ENCODE measurements around the gene ZNF883.

ZNF883 gene

DNA sequence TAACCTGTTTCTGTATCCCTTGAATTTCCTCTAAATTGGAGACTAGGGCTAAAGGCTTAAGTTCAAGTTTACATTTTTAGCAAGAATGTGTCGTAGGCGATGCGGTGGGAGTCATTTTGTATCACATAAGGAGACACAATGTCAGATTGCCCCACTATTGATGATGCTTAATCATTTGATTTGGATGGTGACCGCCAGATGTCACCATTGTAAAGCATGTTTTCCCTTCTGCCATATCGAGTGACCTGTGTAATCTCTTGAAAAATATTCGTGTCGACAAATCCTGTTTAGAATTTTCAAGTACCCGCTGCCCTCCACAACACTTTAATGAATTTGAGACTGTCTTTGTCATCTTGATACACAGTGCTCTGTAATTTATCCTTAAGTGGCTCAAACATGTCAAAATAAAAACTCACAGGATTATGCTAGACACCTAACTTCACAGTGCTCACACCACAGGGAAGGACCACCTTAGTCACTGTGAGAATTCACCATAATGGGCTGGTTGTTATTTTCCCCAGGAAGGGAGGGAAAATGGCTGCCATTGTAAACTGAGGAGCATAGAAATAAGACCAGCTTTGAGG is 86.8 kb downstream of the ZNF883 start:
- FAIRE-seq (peak; percentile 44), DNase-seq (ENCODE audit: extremely low spot score, insufficient read length, low read depth) (peak; percentile 15)

DNA sequence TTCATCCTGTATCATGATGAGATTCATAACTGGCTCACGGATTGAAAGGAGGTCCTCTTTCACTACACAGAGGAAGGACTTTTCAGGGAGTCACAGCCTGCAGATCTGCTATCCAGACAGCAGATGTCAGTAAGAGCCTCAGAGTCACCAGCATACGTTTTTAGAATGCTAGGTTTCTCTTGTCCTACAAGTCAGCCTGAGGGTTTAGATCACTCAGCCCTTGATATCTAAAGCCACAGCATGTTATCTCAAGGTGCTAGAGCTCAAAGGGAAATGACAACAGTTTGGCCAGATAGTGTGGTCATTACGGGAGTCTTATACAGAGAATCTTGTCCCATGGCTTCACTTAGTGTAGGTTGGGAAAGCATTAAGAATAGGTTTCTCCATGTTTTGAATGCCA is 90.4 kb downstream of the ZNF883 start:
- DNase-seq (ENCODE audit: extremely low spot score, insufficient read length, low read depth), result no peak
- peak; percentile 63 for FAIRE-seq

DNA sequence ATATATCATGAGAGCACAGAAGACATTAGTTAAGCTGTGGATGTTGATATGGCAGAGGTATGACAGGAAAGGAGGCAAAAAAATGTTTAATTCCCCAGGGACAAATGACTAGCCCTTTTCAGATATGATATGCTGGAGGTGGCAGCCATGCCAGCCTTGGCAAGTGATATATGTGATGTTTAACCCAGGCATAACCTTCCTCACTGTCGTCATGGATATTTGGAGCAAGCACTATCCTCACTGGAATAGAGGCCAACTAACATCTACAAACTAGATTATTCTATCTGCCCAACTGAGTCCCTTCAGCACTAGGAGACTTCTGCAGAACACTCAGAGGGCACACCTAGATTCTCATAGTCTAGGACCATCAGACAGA is 94.0 kb downstream of the ZNF883 start:
- DNase-seq (ENCODE audit: extremely low spot score, insufficient read length, low read depth), result no peak
- FAIRE-seq, result no peak

DNA sequence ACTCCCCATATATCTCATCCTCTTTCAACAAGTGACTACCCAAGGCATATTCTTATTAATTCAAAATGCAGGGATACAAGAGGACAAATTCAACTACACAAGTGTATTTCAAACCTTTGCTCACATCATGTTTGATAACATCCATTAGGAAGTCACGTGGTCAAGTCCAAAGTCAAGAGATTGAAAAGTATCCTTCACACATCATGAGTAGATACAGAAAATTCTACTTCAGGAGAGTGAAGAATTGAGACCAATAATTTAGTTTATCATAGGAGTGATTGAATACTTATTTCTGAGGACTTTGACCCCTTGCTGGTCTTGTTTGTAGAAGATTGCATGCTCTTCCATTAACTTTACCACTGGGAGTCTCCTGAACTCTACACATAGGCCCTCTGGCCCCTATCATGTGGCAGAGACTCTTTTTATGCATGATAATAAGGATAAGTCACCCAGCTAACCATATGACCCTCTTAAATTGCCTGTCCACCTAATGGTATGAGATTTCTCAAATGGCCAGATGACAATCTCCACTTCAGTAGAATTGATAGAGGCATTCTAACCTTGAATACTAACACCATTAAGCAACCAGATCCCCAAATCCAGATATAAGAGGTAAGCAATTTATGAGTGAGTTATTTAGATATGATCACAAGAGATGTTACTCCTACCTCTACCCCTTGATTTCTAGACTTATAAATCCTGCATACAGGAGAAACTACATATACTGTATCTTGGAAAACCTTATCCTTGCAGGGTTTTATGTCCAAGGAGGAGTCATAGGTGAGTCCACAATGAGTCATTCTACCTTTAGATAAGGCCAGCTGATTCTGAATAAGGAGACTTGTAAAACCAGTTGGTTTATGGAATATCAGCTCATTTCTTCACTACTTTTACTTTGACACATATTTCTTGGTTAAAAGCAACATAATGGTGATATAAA is 94.7 kb downstream of the ZNF883 start:
- no peak for DNase-seq (ENCODE audit: extremely low spot score, insufficient read length, low read depth)
- no peak for FAIRE-seq

DNA sequence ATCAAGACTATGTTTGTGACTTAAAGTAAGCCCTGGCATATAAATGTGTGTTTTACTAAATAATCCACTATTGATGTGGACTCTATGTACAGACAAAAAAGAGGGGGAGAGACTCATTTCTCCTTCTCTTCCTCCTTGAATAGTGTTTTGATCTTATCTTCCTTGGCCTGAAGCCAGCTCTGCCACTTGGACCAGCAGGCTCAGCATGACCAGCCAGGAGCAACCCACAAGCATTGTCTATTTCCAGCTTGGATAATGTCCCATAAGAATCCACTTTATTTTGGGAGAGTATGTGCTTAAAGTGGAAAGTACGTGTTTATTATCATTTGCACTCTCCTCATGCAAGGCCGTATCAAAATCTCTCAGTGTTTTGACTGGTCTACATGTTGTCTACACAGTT is 97.5 kb downstream of the ZNF883 start:
- FAIRE-seq, result no peak
- no peak for DNase-seq (ENCODE audit: extremely low spot score, insufficient read length, low read depth)

DNA sequence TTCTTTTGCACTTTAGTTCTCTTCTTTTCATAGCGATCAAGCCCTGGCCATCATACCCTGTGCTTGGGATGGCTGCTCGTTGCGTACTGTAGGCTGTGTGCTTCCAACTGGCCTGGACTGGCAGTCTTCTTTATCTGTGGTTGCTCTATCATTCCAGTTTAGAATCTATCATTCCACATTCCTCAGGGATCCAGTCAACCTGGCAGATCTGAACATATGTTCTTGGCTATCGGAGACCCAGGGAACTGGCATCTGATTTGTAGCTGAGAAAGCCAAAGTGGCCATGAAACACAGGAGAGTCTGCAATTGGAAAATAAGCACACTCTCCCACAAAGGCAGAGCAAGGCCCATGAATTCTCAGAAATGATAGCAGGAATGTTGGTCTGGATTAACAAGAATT is 98.7 kb downstream of the ZNF883 start:
- no peak for DNase-seq (ENCODE audit: extremely low spot score, insufficient read length, low read depth)
- FAIRE-seq, result no peak

DNA sequence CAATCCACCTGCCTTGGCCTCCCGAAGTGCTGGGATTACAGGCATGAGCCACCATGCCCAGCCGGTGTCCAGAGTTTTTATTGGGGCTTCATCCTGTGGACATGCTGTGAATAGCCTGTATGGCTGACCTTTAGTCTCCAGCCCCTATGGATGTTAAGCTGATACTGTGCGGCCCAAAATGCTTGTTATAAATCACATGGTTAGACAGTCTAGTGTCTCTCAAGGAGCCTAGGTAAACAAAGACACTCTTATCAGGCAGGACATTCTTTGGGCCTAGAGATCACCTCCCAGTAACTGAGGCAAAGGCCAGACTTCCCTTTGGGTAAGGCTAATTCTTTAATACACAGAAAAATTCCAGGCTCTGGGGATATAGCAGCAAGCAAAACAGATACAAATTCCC is 99.4 kb downstream of the ZNF883 start:
- FAIRE-seq, result no peak
- DNase-seq (ENCODE audit: extremely low spot score, insufficient read length, low read depth), result no peak

DNA sequence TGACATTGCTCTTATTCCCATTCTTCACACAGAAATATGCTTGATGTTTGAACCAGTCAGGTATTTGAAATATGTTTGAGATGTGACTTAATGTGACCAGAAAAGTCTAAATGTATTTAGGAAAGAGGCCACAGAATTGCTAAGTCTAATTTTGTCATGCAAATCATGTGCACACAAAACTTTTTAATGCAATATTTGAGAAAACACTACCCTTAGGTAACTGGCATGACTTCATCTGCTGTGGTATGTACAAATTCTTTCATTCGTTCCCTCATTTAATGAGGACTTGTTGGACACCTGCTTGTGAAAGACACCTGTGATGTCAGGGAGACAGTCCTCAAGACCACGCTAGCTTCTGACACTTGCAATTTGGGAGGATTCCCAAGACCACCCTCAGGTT is 100.3 kb downstream of the ZNF883 start:
- FAIRE-seq, result no peak

More for the DNA sequence above, 100.3 kb downstream of the ZNF883 start:
- no peak for DNase-seq (ENCODE audit: extremely low spot score, insufficient read length, low read depth)

Measured in GM18507 (cell line).